Stimulated activated CD4-positive, alpha-beta T cell treated with anti-CD3 and anti-CD28 coated beads, Interleukin-2, amount 100 ng/mL, for 4 hours (primary cell): ENCODE data around the gene DUOX1.
"Not testable (repeated sequence)": the region's sequence is repeated elsewhere in the genome, so short reads cannot be mapped to it uniquely, and the experiment has no call there.

Source experiments
- DNase-seq: peaks from one replicate; pipeline ENCODE4 v3.0.0-alpha.2; 2020; ENCODE audit warnings: low read depth

The DUOX1 gene

GRCh38 chr15:45129651-45130129, at the start of gene DUOX1, which contains the start of gene DUOXA1:
TSS of gene DUOX1 (plus strand) at chr15:45129994. CDS start at chr15:45131967, 1,973 bp downstream.
TSS of gene DUOXA1 (minus strand) at chr15:45129879. CDS start at chr15:45123014, 6,865 bp downstream.
- no peak for DNase-seq

DNA sequence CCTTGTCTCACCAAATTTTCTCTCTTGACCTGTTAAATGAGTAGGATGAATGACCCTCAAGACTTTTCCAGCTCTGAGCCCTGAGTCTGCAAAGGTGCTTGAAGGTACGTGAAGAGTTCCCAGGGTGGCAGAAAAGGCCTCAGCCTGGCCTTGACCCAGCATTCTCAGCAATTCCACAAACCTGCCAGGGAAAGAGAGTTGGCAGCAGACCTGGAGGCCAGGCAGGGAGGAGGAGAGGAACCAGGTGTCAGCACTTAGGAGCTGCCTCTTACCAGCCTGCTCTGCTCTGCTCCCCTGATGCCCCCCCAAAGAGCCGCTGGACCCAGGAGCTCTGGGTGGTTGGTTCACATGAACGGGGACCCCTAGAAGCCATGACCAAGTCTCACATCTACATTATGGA, 49.2 kb upstream of the DUOX1 start:
- not testable (repeated sequence) for DNase-seq

- not testable (repeated sequence) for DNase-seq
Observed at GRCh38 chr15:45082412-45082811, 47.4 kb upstream of the DUOX1 start.

- DNase-seq = no peak
Observed at GRCh38 chr15:45083223-45083622, 46.6 kb upstream of the DUOX1 start.

- DNase-seq = no peak
Observed at GRCh38 chr15:45084163-45084562, 45.6 kb upstream of the DUOX1 start.

- DNase-seq = no peak
Observed at GRCh38 chr15:45087513-45087912, 42.3 kb upstream of the DUOX1 start.

GRCh38 chr15:45088801-45089711, 40.7 kb upstream of the DUOX1 start:
- no peak for DNase-seq

GRCh38 chr15:45089712-45090373, 40.0 kb upstream of the DUOX1 start:
- no peak for DNase-seq

DNA sequence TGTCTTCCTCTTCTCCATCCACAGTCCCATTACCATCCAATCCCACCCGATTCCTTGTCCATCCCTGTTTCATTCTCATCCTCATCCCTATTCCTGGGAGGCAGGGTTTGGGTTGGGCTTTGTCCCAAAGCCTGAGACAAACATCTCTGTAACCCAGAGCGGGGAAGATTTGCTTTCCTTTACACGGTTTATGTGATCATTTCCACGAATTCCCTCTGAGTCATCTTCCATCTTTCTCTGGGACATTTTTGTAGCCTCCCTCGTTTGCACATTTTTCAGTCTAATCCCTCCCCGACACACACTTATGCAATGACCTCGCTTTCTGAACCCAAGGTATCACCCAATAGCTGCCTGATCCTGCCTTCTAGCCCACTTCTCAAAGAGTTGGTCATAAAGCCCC, 38.6 kb upstream of the DUOX1 start:
- no peak for DNase-seq

DNA sequence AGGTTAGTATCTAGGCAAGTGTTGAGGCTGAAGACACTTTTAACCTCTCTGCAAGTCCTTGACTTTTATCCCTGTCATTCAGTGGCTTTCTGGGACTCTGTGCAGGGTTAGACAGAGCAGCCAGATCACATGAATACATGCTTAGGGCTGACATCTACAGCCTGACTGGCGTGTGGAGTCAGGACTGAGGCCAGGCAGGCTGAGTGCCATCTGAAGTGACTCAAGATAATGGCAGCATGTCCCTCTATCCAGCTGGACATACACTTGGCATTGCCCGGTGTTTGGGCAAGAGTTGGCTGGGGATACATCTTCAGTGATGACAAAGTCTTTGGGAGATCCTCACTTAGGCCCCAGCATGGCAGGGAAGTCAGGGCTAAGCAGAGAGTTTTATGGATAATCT, 38.2 kb upstream of the DUOX1 start:
- no peak for DNase-seq

DNA sequence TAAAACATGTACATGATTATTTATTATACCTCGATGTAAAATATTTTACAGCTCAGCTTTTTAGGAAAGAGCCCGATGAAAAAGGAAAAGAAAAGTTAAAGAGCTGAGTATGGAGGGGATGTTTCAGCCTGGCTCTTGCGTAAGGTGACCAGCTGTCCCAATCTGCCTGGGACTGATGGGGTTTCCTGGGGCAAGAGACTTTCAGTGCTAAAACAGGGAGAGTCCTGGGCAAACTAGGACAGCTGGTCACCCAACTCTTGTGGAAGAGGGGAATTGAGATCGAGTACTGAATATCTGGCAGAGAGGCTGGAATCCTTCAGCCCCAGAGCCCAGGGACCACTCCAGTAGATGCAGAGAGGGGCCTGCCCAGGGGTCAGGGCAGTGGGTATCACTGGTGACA, 36.8 kb upstream of the DUOX1 start:
- no peak for DNase-seq

- DNase-seq = no peak
Observed at GRCh38 chr15:45093622-45094357, 36.0 kb upstream of the DUOX1 start.

DNA sequence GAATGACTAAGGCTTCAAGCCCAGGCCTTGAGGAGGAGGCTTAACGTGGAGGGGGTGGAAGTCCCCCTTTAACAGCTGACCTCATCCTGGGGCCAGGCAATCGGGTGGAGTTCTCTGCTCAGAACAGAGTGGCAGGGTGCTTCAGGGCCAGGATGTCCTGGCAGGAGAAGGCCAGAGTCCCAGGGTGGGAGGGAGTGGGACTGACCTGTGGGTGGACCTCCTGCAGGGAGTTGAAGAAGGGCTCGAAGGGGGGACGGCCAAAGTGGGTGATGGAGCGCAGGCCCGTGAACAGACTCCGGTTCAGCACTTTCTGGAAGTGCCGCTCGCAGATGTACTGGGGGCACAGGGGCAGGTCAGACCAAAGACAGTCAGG, 35.5 kb upstream of the DUOX1 start:
- no peak for DNase-seq

DNA sequence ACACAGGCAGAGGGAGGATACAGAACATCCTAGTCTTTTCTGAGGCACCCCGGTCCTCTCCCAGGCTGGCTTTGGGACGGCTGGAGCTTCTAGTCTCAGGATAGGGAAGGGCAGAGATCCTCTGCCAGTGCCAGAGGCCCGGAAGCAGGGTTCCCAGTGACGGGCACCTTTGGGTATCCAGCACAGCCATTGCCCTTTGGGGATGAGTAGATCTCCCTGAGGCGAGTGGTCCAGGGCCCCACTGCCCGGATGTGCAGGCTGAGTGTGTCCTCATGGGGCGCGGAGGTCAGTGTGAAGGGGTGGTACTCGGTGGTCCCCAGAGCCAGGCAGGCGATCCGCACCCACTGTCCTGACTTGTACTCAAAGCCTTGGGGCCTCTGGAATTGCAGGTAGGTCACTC, 34.1 kb upstream of the DUOX1 start:
- no peak for DNase-seq

DNA sequence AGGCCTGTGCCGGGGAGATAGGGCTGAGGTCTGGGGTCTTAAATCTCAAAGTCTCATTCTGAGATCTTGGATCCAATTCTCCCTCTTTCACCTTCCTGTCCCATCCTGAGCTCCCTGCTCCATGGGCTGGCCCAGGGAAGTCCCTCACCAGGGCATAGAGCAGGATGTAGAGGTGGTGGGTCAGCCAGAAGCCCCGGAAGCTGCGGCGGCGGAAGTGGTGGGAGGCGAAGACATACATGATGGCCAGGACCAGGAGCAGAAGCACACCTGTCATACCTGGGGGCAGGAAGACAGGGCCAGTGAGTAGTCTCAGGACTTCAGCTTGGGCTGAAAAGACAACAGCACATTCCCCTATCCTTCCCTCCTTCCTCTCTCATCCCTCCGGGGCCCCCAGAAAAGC, 32.3 kb upstream of the DUOX1 start:
- no peak for DNase-seq

- no peak for DNase-seq
Observed at GRCh38 chr15:45099549-45100165, 30.1 kb upstream of the DUOX1 start.

DNA sequence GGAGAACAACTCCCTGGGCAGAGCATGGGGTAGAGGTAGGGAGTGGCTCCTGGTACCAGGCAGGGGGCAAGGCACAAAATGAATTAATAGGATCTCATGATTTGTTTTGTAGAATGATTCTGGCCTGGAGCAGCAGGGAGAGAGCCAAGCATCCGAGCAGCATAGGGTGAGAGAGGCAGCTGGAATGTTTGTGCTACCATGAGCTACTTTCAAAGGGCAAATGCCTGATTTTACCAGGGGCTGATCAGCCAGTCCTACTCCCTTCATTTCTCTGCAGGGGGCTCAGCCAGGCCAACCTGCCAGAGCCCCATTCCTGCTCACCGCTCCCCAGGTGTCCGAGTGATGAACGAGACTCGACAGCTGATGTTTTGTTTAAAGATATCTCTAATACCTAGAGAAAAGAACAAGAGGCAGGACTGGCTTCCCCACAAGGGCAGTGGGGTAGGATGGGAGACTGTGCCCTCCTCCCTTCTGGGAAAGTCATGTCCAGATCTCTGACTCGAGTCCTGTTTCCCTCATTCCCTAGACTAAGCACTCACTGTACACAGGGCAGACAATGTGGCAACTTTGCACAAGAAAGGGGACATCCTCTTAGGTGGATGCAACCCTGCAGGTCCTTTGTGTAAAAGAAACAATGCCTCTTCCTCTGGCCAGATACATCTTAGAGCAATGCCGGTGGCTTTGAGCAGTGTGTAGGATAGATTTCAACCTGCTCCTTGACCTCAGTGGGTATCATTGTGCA, 28.7 kb upstream of the DUOX1 start:
- DNase-seq = no peak

DNA sequence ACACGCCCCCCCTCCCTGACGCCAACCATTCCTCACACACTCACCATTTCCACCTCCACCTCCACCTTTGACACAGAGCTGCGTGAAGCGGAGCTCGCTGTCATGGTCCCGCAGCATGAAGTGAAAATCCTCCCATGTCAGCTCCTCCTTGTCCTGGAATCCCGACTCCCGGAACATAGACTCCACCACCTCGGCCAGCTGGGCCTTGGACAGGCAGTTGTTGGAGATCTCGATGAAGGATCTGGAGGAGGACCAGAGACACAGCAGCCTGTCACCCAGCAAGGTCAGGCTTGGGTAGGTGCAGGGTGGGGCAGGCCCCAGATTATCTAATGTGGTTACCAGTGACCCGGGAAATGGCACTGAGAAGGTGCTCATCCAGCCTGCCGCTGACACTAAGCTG, 28.0 kb upstream of the DUOX1 start:
- DNase-seq = no peak

DNA sequence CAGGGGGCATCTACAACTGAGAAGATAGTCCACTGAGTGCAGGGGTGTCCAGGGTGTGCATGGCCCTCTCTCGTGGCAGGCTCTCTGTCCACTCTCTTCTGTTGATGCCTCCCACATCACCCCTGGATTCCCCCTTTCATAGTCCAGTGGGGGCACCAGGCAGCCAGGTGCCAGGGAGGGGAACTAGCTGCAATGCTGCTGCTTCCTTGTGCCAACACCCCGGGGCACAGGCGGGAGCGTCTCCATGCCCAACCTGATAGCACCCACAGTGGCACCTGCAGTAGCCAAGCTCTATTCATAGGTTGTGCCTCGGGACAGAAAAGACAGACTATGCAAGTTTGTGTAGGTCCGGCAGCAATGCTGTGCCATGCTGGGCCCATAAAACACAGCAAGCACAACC, 27.6 kb upstream of the DUOX1 start:
- DNase-seq = no peak

GRCh38 chr15:45104170-45104569, 25.6 kb upstream of the DUOX1 start:
- DNase-seq = not testable (repeated sequence)

DNA sequence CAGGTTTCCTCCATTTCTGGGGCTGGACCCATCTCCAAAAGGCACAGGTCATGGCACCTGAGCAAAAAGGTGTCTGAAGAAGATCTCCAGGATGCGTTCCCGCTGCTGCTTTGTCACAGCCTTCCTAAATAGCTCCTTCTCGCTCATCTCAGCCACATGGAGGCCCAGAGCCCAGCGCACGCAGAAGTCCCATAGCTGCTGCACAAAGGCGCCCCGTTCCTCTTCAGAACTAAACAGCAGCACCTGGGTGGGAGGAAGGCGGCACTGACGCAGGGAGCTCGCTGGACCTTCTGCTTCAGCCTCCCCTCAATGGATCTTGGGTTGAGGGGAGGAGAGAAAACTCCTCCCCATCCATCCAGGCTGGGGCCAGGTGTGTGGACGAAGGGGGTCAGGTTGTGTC, 24.2 kb upstream of the DUOX1 start:
- DNase-seq = no peak
